ENCODE results near the gene ADAMTS6.
"Not testable (repeated sequence)": the region's sequence is repeated elsewhere in the genome, so short reads cannot be mapped to it uniquely, and the experiment has no call there.

The ADAMTS6 gene

DNA sequence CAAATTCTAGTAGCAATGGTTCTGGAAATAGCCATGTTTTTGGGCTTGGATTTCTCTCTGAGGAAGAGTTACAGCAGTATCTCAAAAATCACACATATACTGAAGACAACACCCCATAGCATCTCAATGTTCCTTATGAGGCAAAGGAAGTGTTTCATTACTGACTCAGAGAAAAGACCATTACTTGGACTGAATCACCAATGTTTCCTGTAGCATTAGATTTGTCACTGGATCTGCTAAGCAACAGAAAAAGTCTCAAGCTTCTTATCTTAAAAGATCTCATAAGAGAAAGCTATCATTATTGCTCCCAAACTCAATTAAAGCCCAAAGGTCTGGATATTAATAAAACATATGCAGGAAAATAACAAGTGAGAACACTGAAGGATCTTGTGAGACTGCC, 272.4 kb downstream of the ADAMTS6 start:
- in situ Hi-C loops (cut with HindIII; ENCODE audit: low sequenced_read_pairs) = loop anchor here (10.0 kb wide), 1 partner anchor 85 kb away; no protein-coding TSS in a partner anchor

DNA sequence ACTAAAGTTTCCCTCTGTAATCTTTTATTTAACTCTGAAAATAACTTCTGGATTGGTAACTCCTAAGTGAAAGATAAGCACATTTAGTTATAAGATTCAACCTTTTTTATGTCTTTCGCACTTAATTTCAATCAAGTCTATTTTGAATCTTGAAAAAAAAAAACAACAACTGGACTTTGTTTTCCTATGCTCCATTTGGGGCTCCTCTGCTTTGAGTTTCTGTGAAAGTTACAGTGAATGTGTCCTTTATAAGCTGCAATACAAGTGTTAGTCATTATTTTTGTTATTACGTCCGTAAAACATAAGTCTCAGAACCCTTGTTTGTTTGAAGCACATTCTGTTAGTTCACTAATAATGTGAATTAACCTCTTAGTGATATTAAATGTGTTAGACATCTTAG, 276.8 kb downstream of the ADAMTS6 start:
- in situ Hi-C loops (cut with HindIII; ENCODE audit: low sequenced_read_pairs) = loop anchor here (10.0 kb wide), 1 partner anchor 80 kb away; no protein-coding TSS in a partner anchor

DNA sequence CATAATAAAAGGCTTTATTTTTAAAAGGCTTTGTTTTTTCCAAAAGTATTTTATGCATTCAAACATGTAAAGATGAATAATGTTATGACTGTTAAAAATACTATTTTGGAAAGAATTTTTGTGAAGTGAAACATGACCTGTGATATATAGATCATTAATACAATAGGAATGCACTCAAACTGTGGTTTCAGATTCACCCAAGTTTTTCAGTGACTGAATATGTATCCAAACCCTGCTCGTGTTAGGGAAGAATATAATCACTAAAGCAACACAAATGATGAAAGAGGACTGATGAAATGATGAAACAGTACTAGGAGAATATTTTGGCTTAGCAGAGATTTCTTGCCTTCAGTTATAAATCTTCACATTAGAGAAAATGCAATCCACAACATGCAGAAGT, 278.0 kb downstream of the ADAMTS6 start:
- in situ Hi-C loops (cut with HindIII; ENCODE audit: low sequenced_read_pairs) = loop anchor here (10.0 kb wide), 1 partner anchor 79 kb away; no protein-coding TSS in a partner anchor

DNA sequence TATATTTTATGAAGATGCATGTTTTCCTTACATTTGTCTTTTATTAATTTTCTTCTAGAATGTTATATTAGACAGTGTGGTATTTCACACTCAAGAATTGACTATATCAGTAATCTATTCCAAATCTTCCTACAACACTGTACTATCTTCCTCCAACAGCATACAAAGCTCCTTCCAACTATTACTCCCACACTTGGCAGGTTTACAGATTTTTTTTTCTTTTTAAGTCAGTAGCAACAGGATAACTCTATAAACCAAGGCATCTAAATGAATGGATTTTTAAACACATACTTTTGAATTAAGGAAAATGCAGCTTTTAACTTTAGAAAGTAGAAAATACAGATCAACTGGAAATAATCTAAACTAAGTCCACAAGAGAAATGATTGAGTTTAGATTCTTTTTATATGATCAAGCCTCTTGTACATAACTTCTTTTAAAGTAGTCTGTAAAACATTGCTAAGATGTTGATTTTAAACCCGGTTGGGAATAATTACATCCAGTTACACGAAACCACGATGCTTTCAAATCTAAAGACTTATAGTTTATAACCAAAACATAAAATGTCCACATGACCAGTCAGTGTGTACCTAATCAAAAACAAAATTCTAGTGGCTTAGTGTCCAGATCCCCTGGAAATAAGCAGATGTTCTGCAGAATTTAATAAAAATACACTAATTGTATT, 281.6 kb downstream of the ADAMTS6 start:
- in situ Hi-C loops (cut with HindIII; ENCODE audit: low sequenced_read_pairs) = loop anchor here (10.0 kb wide), 1 partner anchor 75 kb away; no protein-coding TSS in a partner anchor

DNA sequence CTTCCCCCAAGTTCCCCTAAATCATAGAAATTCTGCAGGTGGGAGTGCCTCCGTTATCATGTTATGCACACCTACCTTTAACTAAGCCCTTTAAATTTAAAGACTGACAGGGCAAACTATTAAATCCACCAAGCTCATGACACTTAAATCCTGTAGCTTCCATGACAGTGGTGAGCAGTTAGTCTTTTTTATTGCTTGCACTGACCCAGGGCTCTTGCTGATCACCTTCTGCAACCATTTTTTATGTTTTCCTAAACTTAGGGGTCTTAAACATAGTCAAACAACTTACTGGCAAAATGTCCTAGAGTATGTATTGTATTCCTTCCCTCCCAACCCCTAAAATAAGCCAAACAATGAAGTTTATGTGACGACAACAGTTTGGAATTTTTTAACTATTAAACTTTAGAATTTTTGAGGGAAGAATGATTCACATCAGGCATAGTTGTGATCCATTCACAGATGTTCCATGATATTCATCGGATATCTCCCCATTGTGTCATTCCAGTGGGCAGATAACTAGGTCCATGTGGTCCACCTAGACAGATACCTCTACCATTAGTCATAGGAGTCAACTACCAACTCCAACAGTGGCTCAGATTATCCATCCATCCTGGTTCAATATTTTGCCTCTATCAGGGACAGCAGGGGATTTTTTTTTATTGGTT, 283.1 kb downstream of the ADAMTS6 start:
- in situ Hi-C loops (cut with HindIII; ENCODE audit: low sequenced_read_pairs) = no loop called here

DNA sequence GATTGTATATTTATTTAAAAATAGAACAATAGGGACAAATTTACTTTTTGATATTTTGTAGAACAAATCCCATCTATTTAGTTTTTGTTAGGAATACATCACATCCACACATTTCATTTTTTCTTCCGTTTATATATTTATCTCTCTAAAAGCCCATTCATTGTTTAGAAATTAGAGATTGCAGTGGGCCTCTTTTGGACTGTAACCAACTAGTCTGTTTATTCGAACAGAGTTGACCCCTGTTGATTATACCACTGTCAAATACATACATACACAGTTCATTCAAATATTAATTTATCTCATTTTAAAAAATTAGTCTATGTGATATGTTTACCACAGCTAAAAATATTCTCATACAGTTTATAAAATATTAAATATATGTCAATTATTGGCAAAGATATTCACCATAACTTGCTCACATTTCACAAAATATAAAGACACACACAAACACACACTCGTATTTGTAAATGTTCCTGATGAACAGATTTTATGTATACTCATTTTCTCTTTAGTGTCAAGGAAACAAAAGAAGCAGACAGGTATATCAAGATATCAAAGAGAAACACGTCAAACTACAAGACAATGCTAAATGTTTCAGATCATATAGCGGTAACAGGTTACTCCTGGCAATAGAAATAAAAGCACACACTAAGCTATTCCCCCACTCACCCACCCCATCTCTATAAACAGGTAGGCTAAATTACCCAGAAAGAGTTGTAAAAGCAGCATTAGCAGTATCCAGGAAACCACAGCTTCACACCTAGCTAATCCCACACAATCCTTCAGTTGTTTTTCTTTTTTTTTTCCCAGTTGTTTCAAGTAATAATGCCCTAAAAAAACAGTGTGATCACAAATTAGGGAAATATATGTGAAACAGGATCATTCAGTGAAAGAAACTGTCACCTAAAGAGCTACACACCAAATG, 283.9 kb downstream of the ADAMTS6 start:
- in situ Hi-C loops (cut with HindIII; ENCODE audit: low sequenced_read_pairs) = no loop called here

DNA sequence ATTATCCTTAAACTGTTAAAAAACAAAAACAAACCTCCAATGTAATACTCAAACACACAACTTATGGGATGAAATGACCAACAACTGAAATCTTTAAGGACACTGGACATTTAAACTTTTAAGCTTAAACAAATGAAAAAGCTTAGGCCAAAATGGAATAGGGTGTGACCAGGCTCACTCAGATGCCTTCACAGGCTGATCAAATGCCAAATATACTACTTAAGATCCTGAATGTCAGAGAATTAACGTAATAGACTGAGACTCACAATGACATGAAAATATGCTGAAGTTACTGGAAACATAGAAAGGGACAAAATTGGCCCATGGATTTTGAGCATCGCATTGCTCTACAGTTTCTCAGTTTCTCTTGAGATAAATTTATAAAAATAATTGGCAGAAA, 286.8 kb downstream of the ADAMTS6 start:
- in situ Hi-C loops (cut with HindIII; ENCODE audit: low sequenced_read_pairs) = no loop called here

DNA sequence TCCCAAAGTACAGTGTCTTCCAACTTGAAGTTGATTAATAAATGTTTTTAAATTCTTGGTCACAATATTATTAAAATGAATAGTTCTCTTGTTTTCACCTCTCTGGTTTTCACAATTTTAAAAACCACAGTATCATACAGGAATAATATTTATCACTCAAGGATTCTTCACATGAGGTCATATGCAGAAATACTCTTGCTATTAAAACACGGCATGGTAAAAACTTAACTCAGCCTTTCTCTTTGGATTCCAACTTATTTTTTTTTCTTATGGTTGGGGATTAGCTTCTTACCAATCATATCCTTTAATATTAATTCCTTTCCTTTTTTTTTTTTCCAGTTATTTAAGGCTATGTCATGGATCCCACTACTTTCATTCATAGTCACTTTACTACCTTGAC, 289.4 kb downstream of the ADAMTS6 start:
- in situ Hi-C loops (cut with HindIII; ENCODE audit: low sequenced_read_pairs) = no loop called here

DNA sequence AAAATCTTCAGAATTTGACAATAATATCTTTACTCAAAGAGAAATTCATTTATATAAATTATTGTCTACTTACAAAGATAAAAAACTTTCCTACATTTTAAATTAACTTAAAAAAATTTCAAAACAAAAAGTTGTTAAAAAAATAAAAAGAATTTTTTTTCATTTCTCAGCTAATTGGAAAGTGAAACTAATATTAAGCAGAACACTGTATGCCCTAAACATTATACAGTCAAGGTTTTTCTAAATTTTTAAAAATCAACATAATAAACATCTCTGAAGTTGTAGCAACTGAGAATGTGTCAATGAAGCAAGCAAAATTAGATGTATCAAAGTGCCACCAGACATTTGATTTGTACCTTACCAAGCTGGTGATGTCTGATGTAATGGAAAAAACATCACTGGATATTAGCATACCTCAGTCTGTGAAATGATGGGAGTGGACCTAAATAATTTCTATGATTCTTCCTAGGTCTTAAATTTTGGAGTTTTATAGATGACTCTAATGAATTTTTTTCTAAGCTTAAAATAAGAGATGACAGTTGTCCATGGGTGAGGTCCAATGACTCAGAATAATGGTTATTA, 290.1 kb downstream of the ADAMTS6 start:
- in situ Hi-C loops (cut with HindIII; ENCODE audit: low sequenced_read_pairs) = no loop called here

DNA sequence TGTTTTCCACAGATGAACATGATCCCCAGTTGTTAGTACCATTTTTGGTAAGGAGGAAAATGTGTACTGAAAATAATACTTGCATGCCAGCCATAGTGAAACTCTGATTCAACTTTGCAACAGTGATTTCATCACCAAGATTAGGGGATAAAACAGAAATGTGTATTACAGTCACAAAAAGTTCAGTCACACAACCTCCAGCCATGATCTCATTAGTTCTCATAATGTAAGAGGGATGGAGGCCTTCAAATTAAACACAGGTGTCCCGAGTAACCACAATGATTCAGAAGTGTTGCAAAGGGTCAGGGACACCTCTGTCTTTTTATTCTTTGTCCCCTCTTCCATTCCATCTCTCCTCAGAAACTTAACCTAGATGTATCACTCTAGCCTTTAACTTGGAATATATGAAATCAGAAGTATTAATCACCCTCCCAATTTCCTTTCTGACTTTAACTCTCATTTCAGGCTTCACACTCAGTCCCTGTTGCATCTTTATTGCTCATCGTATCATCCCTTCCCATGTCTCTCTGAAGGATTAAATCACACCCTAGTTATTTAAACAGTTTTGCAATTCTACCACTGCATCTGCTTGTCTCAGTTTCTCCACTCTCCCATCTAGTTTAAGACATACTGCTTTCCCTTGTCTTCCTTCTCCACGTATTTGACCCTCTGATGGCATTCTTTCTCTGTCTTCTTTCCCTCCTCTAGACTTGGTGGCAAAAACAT, 291.2 kb downstream of the ADAMTS6 start:
- in situ Hi-C loops (cut with HindIII; ENCODE audit: low sequenced_read_pairs) = no loop called here

DNA sequence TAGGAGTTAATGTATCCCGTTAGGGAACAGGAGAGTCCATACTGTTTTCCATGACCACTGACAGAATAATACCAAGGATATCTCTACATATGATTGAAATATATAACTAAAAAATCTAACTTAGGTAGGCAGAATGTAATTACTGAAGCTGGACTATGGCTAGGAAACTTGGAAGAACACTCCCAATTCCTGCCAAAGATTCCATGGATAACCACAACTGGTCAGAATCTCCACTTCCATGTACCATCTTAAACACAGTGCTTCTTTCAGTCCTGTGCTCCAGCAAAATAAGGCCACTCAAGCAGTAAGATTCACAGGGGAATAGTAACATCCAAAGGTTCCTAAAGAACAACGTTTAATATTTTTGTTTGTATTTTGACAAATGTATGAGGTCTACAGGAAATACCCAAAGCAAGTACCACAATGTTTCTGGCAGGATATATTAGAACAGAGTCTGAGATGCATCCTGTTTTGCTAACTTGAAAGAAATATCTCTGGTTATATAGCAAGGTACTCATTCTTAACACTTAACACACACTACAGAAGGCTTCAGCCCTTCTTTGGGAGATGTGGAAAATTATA, 295.0 kb downstream of the ADAMTS6 start:
- in situ Hi-C loops (cut with HindIII; ENCODE audit: low sequenced_read_pairs) = no loop called here

DNA sequence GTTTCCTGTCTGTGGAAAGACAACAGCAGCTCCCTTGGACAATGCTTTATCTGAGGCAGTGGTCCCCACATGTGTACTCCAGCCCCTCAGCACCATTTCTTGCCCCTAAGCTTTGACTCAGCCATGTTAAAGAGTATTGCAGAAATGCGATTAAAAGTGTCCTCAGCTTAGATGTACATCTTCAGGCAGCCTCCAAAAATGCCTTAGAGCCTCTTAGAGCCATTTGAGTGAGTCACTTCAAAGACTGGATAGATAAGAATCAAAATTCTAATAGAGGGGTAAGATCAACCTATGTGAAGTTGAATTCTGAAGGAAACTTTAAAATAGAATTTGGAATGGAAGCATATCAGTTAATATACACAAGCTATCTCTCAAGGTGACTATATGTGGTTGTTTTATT, 296.3 kb downstream of the ADAMTS6 start:
- in situ Hi-C loops (cut with HindIII; ENCODE audit: low sequenced_read_pairs) = no loop called here

DNA sequence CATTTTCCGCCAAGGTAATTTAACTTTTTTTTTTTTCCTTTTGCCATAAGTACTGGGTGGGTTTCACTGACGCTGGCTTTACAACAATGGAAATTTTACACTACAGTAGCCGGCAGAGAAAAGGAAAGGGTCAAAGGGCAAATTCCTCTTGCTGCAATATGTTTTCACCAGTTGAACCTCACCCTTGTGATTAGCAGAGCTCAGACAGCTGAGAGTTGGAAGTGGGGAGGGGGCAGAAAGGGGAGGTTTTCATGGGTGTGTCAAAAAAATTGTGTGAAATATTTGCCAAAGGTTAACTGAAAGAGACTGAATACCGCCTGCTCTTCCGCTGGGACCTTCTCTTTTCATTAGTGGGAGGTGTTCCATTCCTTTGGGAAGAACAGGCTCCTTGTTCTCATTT, 296.9 kb downstream of the ADAMTS6 start:
- in situ Hi-C loops (cut with HindIII; ENCODE audit: low sequenced_read_pairs) = no loop called here

DNA sequence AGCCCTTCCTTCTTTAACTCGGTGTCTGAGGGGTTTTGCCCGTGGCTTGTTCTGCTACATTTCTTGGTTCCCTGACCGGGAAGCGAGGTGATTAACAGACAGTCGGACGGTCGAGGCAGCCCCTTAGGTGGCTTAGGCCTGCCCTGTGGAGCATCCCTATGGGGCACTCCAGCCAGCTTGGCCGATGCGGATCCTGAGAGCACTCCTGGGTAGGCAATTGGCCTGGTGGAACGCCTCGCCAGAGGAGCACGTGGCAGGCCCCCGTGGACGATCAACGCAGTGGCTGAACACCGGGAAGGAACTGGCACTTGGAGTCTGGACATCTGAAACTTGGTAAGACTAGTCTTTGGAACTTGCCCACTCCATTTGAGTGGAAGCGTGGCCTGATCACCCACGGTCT, 307.5 kb downstream of the ADAMTS6 start:
- in situ Hi-C loops (cut with HindIII; ENCODE audit: low sequenced_read_pairs) = not testable (repeated sequence)

DNA sequence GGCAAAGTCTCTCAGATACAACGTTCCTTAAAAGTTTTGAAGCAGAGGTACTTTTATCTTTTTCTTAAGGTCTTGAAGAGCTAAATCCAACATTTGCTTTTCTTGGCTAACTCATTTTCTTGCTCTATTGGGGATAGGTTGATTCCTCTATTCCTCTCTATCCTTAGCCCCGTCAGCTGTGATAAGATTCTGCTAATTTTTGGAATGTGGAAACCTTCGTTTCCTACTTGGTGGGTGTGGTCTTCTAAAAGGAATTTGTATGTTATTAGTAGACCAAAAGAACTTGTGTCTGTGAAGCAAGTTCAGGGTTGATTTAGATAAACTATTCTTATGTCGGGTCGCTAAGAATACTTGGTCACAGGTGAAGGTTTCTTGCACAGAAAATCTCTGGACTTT, 308.6 kb downstream of the ADAMTS6 start:
- in situ Hi-C loops (cut with HindIII; ENCODE audit: low sequenced_read_pairs) = no loop called here

DNA sequence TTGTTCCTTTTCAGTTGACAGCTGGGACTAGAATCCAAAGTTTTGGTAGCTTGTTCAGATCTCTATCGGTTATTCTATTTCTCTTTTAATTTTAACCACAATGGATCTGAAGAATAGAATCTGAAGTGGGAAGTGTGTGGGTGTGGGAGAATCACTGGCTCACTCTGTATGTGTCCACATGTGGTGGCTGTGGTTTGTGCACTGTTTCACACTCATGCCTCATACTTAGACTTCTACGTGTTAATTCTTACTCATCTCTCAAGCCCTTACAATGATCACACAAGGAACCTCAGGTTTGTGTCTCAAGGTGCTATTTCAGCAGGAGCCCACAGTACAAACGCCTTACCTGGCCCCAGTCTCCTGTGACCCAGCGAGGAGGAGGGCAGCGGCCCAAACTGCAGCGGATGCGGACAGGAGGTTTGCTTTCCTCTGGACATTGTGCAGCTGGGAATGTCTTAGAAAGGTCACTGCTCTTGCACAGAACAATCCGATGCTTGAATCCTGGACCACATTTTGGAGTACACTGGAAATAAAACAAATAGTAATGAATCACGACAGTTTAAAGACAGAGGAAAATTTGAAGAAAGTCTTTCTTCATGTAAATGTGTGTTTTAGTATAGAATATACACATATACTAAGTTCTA, 309.1 kb downstream of the ADAMTS6 start:
- in situ Hi-C loops (cut with HindIII; ENCODE audit: low sequenced_read_pairs) = no loop called here

DNA sequence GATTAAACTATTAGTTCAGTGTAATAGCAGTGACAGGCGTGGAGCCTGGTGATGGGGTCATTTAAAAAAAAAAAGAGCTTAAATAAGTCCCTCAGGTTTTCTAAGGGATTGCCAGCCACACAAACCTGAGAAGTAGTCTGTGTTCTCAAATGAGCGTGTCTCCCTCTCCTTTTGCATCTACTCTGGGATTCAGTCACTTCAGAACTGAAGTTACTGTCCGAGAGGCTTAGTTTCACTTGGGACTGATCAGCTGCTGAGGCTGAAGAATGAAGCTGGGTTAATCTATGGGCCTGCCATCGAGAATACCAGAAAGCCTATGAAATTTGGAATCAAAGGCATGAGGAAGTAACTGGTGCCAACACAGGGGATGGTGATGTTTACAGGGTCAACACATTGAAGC, 310.1 kb downstream of the ADAMTS6 start:
- in situ Hi-C loops (cut with HindIII; ENCODE audit: low sequenced_read_pairs) = no loop called here

DNA sequence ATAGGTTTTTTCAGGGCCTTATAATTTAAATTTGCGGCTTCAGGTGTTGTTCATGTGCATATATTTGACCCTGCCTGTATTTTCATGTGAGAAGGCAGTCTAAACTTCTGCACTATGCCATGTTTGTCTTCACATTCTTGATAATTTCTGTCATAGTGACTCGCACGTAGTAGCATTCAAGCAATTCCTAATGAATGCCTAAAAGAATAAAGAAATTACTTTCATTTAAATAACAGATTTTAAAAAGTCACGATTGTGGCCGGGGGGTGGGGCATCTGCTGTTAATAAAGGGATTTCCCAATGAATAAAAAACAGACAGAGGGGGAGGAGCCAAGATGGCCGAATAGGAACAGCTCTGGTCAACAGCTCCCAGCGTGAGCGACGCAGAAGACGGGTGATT, 318.0 kb downstream of the ADAMTS6 start:
- in situ Hi-C loops (cut with HindIII; ENCODE audit: low sequenced_read_pairs) = no loop called here

DNA sequence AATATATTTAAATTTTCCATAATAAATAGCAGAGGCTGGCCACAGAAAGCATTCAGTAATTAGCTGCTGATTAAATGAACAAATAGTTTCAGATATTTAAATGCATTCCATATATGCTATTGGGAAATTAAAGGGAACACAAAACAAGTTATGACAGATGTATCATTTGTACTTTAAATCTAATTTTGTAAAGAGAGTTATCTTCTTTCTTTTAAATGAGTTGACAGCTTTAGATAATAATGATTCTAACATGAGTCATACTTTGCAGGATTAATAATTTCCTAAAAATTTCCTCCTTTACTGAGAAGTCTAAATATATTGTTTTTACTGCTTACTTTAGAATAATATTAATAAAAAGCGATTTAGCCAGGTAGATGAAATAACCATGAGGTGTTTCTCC, 320.1 kb downstream of the ADAMTS6 start:
- in situ Hi-C loops (cut with HindIII; ENCODE audit: low sequenced_read_pairs) = no loop called here
